Measurements from ENCODE around the gene AOC1.
"Not testable (repeated sequence)": the region's sequence is repeated elsewhere in the genome, so short reads cannot be mapped to it uniquely, and the experiment has no call there.

Gene AOC1

DNA sequence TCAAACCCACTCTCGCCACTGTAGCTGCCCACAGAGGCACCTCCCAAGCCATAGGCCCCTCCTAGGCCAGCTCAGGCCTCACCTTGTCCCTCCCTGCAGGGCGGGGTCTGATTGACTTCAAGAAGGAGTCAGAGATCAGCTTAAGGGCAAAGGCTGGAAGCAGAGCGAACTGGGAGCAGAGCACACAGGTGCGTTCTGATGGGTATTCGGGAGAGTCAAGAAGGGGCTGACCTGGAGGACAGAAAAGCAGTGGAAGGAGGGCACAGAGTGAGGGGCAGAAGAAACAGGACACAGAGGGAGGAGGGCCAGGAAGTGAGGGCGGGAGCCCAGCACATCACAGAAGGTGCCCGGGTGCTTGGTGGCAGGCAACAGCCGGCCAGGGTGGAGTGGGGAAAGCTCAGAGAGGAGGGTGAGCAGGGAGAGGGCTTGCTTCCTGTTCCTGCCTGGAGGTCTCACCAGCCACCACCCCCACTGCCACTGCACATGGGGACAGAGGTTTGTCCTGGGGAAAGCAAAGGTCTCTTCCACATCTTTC lies at the start of gene AOC1:
Gene AOC1, plus strand, starts transcription at position 147 of the 535 bp plus-strand sequence. CDS start 3,954 bp downstream, outside the sequence.
- Histone ChIP-seq H3K4me3 (ENCODE audit: low read length) (no peak within 1 kb of the TSS), H3K4me1 (ENCODE audit: control insufficient read depth, insufficient read depth, low read length) (no peaks in the 10 kb centered on the region), H3K36me3 (ENCODE audit: control insufficient read depth, insufficient read depth, low read length, severe bottlenecking) (no peaks in the 10 kb centered on the region), H3K27me3 (replicated peaks; ENCODE audit: control insufficient read depth, insufficient read depth, low read length) (peaks cover 29% of the 10 kb centered on the region), H3K9me3 (ENCODE audit: control insufficient read depth, low read length) (no peaks in the 10 kb centered on the region), H3K9ac (ENCODE audit: low read length) (no peak within 1 kb of the TSS)
- DNase-seq (ENCODE audit: low read depth) = no peak

DNA sequence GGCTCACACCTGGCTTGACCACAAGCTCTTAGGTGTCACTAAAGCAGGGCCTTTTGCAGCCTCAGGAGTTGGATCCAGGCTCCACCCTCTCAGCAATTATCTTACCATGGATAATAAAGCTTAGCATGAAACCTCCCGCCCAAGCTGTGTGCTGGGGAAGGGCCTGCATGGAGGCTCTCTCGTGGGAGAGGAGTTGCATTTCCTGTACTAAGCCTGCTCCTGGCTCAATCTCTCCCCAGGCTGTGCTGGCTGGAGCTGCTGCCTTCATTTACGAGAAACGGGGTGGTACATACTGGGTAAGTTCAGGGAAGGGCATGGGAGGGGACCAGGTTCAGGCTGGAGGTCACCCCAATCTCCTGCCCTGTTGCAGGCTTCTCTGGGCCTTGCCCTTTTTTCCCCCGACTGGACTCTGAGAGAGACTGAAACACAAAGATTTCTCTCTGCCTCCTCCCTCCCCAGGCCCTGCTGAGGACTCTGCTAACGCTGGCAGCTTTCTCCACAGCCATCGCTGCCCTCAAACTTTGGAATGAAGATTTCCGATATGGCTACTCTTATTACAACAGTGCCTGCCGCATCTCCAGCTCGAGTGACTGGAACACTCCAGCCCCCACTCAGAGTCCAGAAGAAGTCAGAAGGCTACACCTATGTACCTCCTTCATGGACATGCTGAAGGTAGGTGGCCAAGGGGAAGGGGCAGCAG lies 49.0 kb upstream of the AOC1 start:
- H3K36me3 ChIP-seq (ENCODE audit: control insufficient read depth, insufficient read depth, low read length, severe bottlenecking) = no peaks in the 10 kb centered on the region
- no peak overlapping the region for H3K9ac ChIP-seq (ENCODE audit: low read length)
- peaks cover 29% of the 10 kb centered on the region for H3K9me3 ChIP-seq (ENCODE audit: control insufficient read depth, low read length)
- peaks cover 25% of the 10 kb centered on the region for H3K27me3 ChIP-seq (replicated peaks; ENCODE audit: control insufficient read depth, insufficient read depth, low read length)
- no peak overlapping the region for H3K4me3 ChIP-seq (ENCODE audit: low read length)
- no peaks in the 10 kb centered on the region for H3K4me1 ChIP-seq (ENCODE audit: control insufficient read depth, insufficient read depth, low read length)
- DNase-seq (ENCODE audit: low read depth) = no peak

GRCh38 chr7:150804802-150805201 lies 47.5 kb upstream of the AOC1 start:
- Histone ChIP-seq H3K27me3 (replicated peaks; ENCODE audit: control insufficient read depth, insufficient read depth, low read length) (peaks cover 13% of the 10 kb centered on the region), H3K4me1 (ENCODE audit: control insufficient read depth, insufficient read depth, low read length) (no peaks in the 10 kb centered on the region), H3K4me3 (ENCODE audit: low read length) (no peak overlapping the region), H3K36me3 (ENCODE audit: control insufficient read depth, insufficient read depth, low read length, severe bottlenecking) (no peaks in the 10 kb centered on the region), H3K9me3 (ENCODE audit: control insufficient read depth, low read length) (peaks cover 29% of the 10 kb centered on the region), H3K9ac (ENCODE audit: low read length) (no peak overlapping the region)
- DNase-seq (ENCODE audit: low read depth) = no peak

- Histone ChIP-seq H3K4me1 (ENCODE audit: control insufficient read depth, insufficient read depth, low read length) (no peaks in the 10 kb centered on the region), H3K27me3 (replicated peaks; ENCODE audit: control insufficient read depth, insufficient read depth, low read length) (peaks cover 13% of the 10 kb centered on the region), H3K4me3 (ENCODE audit: low read length) (no peak overlapping the region), H3K9me3 (ENCODE audit: control insufficient read depth, low read length) (peaks cover 29% of the 10 kb centered on the region), H3K9ac (ENCODE audit: low read length) (no peak overlapping the region), H3K36me3 (ENCODE audit: control insufficient read depth, insufficient read depth, low read length, severe bottlenecking) (no peaks in the 10 kb centered on the region)
- DNase-seq (ENCODE audit: low read depth) = no peak
These were observed 46.5 kb upstream of the AOC1 start for GRCh38 chr7:150805864-150806263.

GRCh38 chr7:150806454-150806853 lies 45.9 kb upstream of the AOC1 start:
- H3K4me3 ChIP-seq (ENCODE audit: low read length) = no peak overlapping the region
- H3K36me3 ChIP-seq (ENCODE audit: control insufficient read depth, insufficient read depth, low read length, severe bottlenecking) = no peaks in the 10 kb centered on the region
- H3K9me3 ChIP-seq (ENCODE audit: control insufficient read depth, low read length) = peaks cover 29% of the 10 kb centered on the region
- H3K27me3 ChIP-seq (replicated peaks; ENCODE audit: control insufficient read depth, insufficient read depth, low read length) = peaks cover 13% of the 10 kb centered on the region
- DNase-seq (ENCODE audit: low read depth) = no peak
- H3K4me1 ChIP-seq (ENCODE audit: control insufficient read depth, insufficient read depth, low read length) = no peaks in the 10 kb centered on the region
- H3K9ac ChIP-seq (ENCODE audit: low read length) = no peak overlapping the region

- no peak overlapping the region for H3K4me3 ChIP-seq (ENCODE audit: low read length)
- H3K9ac ChIP-seq (ENCODE audit: low read length) = no peak overlapping the region
- H3K9me3 ChIP-seq (ENCODE audit: control insufficient read depth, low read length) = peaks cover 29% of the 10 kb centered on the region
- H3K4me1 ChIP-seq (ENCODE audit: control insufficient read depth, insufficient read depth, low read length) = no peaks in the 10 kb centered on the region
- peaks cover 10% of the 10 kb centered on the region for H3K27me3 ChIP-seq (replicated peaks; ENCODE audit: control insufficient read depth, insufficient read depth, low read length)
- H3K36me3 ChIP-seq (ENCODE audit: control insufficient read depth, insufficient read depth, low read length, severe bottlenecking) = no peaks in the 10 kb centered on the region
- no peak for DNase-seq (ENCODE audit: low read depth)
These were observed 45.5 kb upstream of the AOC1 start for GRCh38 chr7:150806863-150807262.

GRCh38 chr7:150807616-150808438 lies 44.5 kb upstream of the AOC1 start:
- H3K9me3 ChIP-seq (ENCODE audit: control insufficient read depth, low read length) = peaks cover 28% of the 10 kb centered on the region
- H3K4me3 ChIP-seq (ENCODE audit: low read length); H3K9ac ChIP-seq (ENCODE audit: low read length); H3K36me3 ChIP-seq (ENCODE audit: control insufficient read depth, insufficient read depth, low read length, severe bottlenecking); DNase-seq (ENCODE audit: low read depth); H3K27me3 ChIP-seq (replicated peaks; ENCODE audit: control insufficient read depth, insufficient read depth, low read length); H3K4me1 ChIP-seq (ENCODE audit: control insufficient read depth, insufficient read depth, low read length): not testable (repeated sequence)

GRCh38 chr7:150814328-150815001 lies 37.9 kb upstream of the AOC1 start:
- no peak for DNase-seq (ENCODE audit: low read depth)

DNA sequence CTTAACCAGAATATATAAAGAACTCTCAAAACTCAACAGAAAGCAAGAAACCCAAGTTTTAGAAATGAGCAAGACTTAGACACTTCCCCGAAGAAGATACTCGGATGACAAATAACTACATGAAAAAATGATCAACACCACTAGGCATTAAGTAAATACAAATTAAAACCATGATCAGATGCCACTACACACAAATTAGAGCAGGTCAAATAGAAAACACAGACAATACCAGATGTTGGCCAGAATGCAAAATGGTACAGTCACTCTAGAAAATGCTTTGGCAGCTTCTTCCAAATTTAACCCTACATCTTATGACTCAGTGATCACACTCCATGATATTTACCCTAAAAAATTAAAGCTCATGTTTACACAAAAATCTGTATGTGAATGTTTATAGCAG lies 33.3 kb upstream of the AOC1 start:
- H3K9me3 ChIP-seq (ENCODE audit: control insufficient read depth, low read length) = peaks cover 23% of the 10 kb centered on the region
- no peak for DNase-seq (ENCODE audit: low read depth)
- H3K36me3 ChIP-seq (ENCODE audit: control insufficient read depth, insufficient read depth, low read length, severe bottlenecking) = no peaks in the 10 kb centered on the region
- no peaks in the 10 kb centered on the region for H3K4me1 ChIP-seq (ENCODE audit: control insufficient read depth, insufficient read depth, low read length)
- H3K4me3 ChIP-seq (ENCODE audit: low read length) = no peak overlapping the region
- no peak overlapping the region for H3K9ac ChIP-seq (ENCODE audit: low read length)
- H3K27me3 ChIP-seq (replicated peaks; ENCODE audit: control insufficient read depth, insufficient read depth, low read length) = no peaks in the 10 kb centered on the region

More at GRCh38 chr7:150814328-150815001, 37.9 kb upstream of the AOC1 start:
- H3K9me3 ChIP-seq (ENCODE audit: control insufficient read depth, low read length) = peaks cover 18% of the 10 kb centered on the region
- H3K36me3 ChIP-seq (ENCODE audit: control insufficient read depth, insufficient read depth, low read length, severe bottlenecking) = no peaks in the 10 kb centered on the region
- no peaks in the 10 kb centered on the region for H3K27me3 ChIP-seq (replicated peaks; ENCODE audit: control insufficient read depth, insufficient read depth, low read length)
- no peaks in the 10 kb centered on the region for H3K4me1 ChIP-seq (ENCODE audit: control insufficient read depth, insufficient read depth, low read length)
- H3K4me3 ChIP-seq (ENCODE audit: low read length) = no peak overlapping the region
- no peak overlapping the region for H3K9ac ChIP-seq (ENCODE audit: low read length)

DNA sequence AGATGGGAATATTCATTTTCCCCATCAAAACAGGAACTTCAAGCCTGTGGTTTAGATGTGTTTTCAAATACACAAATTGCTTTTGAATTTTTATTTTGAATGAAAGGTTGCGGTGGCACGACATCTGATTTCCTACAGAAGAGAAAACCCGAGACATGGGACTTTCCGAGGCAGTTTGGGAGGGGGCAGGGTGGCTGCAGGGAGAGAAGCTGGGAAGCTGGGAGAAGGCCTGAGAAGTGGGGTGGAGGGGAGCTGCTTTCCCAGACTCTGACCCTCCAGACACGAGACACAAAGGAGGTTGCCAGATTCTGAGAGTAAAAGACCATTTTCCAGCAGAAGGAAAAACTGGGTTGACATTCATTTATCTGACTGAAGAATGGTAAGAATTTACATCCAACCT lies 32.2 kb upstream of the AOC1 start:
- Histone ChIP-seq H3K9ac (ENCODE audit: low read length) (no peak overlapping the region), H3K27me3 (replicated peaks; ENCODE audit: control insufficient read depth, insufficient read depth, low read length) (no peaks in the 10 kb centered on the region), H3K4me1 (ENCODE audit: control insufficient read depth, insufficient read depth, low read length) (no peaks in the 10 kb centered on the region), H3K9me3 (ENCODE audit: control insufficient read depth, low read length) (peaks cover 19% of the 10 kb centered on the region), H3K4me3 (ENCODE audit: low read length) (no peak overlapping the region), H3K36me3 (ENCODE audit: control insufficient read depth, insufficient read depth, low read length, severe bottlenecking) (no peaks in the 10 kb centered on the region)
- no peak for DNase-seq (ENCODE audit: low read depth)
